GM18867 (cell line): ENCODE data around the gene RAB4A.
A peak's percentile ranks its signal among the peaks of the same experiment; 100 is the strongest.

Experiments used
- ATAC-seq: cut with Tn5 transposase; IDR thresholded peaks from one replicate; pipeline ENCODE4 v1.9.1; 2021; ENCODE audit warnings: mild to moderate bottlenecking, moderate library complexity; ENCODE audit not compliant: unreplicated experiment

RAB4A gene

GRCh38 chr1:229328598-229329362 lies 57.9 kb downstream of the RAB4A start:
- no peak for ATAC-seq

DNA sequence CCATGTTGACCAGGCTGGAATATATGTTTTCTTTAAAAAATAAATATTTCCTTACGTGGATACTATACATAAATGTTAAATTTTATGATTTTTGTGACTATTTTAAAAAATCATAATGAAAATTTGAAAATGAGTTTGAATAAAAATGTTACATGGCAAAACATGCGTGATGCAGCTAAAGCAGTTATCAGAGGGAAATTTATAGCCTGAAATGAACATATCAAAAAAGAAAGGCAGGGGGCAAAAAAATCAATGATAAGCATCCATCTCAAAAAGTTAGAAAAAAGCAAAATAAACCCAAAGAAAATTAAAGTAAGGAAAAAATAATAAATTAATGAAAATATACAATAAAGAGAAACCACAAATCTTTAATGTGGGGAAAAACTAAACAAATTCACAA lies 63.4 kb downstream of the RAB4A start:
- ATAC-seq: no peak

- ATAC-seq: no peak
Measured at GRCh38 chr1:229334716-229335115, 63.8 kb downstream of the RAB4A start.

DNA sequence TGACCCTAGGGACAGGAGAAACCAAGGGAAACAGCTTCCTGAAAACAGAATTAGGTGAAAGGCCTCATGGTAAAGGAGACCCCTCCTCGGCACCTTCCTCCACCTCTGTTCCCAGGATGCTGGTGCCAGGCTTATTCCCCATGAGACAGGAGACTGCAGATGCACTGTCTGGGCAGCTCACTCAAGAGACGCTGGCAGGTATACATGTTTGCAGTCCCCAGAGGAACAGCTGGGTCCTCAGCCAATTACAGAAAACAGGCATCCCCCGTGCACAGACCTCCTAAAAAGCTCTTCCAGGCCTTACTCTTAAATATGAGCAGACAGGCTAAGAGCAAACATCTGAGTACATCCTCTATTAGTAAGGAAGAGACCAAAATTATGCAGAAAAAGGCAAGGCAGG lies 65.4 kb downstream of the RAB4A start:
- no peak for ATAC-seq

GRCh38 chr1:229339086-229339485 lies 68.2 kb downstream of the RAB4A start:
- ATAC-seq: no peak

- no peak for ATAC-seq
Measured at GRCh38 chr1:229339520-229339919, 68.6 kb downstream of the RAB4A start.

DNA sequence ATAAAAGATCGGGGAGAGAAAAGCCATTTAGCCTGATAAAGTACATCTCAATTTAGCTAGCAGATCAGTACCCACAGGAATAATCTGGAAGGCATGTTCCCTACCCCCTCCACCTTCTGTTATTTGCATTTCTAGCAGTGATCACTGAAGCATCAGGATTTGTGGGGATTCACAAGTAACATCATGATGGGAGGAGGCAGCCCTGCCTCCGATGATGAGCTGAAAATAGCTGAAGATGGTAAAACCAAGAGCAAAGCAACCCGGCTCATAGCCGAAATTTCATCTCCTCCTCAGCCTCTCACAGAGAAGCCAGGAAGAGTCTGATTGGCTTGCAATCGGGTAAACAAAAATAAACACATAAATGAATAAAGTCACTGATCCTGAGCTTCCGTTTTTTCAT lies 69.6 kb downstream of the RAB4A start:
- no peak for ATAC-seq

DNA sequence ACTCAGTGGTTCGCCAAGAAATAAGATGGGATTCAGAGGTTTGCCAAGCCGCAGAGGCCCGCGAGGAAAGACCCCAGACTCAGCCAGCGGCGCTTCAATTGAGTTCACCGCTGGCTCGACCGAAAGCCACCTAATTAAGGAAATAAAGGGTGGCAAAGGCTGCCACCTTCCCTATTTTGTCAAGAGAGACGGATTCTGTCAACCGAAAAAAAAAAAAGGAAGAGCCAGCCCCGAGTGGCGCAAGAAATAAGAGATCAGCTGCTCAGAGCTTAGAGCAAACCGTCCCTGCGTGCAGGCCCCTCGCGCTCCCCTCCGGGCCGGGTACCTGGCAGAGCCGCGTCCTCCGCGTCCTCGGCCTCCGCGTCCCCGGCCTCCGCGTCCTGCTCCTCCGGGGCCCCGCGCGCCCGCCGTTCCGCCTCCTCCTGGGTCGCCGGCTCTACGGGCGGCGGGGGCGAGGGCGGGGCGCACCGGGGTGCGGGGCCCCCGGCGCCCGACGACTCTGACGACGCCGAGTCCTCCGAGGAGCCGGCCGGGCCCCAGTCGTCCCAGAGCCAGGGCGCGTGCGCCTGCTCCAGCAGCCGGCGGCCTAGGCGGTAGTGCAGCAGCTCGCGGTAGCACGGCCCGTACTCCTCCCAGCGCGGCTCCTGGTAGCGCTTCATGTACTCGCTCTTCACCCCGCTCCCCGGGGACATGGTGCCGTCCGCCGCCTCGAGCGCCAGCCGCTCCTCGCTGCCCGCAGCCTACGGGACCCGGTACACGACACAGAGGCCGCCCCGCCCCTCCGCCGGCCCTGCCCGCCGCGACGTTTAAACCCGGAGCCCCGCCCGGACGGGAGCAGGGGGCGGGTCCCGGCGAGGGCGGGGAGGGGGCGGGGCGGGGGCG lies 71.1 kb downstream of the RAB4A start:
- peak; percentile 77 for ATAC-seq

DNA sequence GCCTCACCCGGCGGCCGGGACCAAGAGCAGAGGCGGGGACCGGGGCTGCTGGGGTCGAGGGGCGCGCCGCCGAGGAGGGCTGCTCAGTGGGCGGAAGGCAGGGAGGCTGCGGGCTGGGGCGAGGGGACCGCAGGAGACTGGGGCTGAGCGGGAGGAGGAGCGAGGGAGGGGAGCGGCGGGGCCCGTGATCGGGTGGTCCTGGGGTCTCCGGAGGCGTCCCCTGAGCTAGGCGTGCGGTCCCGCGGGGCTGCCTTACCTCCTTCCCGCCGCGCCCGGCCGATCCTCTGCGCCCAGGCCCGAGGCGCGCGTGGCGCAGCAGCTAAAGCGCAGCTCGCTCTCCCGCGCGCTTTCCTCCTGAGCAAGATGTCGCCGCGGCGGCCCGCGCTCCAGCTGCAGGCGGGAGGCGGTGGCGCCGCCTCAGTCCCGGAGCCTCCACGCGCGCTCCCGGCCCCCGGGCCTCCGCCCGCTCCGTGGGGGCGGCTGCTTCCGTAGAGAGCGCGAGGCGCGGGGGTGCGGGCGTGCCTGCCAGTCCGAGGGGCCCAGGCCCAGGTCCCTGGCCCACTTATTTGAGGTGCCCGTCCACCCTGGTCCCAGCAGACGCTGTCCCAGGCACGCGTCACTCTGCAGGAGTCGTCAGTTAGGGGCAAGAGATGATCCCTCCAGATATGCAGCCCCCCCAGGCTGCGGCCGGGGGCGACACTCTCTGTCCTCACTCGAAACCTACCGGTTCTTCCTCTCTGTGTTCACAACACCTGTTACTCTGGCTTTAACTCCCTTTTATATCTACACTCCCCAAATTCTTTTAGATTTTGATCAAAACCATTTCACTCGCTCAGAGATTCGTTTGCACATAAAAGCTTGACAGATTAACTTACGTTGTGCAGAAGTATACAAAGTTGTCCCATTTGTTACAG lies 72.0 kb downstream of the RAB4A start, which contains the start of gene CCSAP:
CCSAP (minus strand) TSS at position 392 of the 914 bp plus-strand sequence. CDS start 582 bp downstream, outside the sequence.
- ATAC-seq: peak; percentile 48

DNA sequence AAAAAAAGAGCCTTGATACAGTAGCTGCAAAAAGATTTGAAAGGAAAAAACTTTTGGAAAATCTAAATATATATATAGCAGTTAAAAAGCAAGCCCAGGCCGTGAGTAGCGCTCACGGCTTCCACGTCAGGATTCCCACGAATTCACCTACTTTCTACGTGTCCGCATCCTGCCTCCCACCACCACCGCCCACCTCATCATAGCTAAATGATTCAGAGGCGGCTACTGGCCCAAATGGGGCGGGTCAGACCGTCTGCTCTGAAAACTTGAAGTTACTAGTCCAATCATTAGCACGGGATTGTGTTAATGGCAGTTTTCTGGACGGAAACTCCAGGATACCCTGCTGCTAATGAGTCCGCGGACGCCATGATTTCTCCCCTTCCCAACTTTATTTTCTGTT lies 73.2 kb downstream of the RAB4A start:
- no peak for ATAC-seq

GRCh38 chr1:229344937-229345684 lies 74.2 kb downstream of the RAB4A start:
- no peak for ATAC-seq

- no peak for ATAC-seq
Measured at GRCh38 chr1:229347528-229347927, 76.6 kb downstream of the RAB4A start.

DNA sequence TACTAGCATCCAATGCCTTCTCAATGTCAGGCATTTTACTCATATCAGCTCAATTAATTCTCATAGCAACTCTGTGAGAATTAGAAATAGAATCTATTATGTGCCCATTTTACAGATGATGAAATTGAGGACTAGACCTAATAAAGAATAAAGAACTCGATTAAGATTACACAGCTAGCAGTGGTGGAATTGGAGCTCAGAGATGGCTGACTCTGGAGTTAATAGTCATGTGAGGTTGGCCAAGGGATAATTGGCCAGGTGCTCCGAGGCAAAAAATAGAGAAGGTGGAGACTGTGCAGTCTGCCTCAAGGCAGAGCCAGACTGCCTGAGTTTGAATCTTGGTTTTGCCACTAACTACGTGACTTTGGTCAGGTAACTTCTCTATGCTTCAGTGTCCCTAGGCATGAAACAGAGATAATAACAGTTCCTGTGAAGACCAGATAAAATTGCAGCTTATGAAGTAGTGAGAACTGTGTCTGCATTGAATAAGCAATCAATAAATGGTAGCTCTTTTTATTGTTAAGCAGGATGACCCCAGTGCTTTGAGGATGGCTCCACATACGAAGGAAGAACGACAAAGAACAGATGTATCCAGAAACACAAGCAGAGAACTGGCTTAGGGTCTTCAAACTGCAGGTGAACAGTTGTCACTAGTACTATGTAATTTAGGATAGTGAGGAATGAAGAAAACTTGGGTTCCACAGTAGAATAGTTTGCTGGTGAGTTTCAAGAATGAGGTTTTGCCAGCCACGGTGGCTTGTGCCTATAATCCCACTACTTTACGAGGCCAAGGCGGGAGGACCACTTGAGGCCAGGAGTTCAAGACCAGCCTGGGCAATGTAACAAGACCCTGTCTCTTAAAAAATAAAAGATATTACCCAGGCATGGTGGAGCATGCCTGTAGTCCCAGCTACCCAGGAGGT lies 78.8 kb downstream of the RAB4A start:
- ATAC-seq: no peak

GRCh38 chr1:229352975-229353374 lies 82.1 kb downstream of the RAB4A start:
- no peak for ATAC-seq

GRCh38 chr1:229354226-229354625 lies 83.3 kb downstream of the RAB4A start:
- no peak for ATAC-seq
